HG03108 (cell line): ENCODE data around the gene ACAP1.
"Not testable (repeated sequence)": the region's sequence is repeated elsewhere in the genome, so short reads cannot be mapped to it uniquely, and the experiment has no call there.

Experiments
- ATAC-seq: cut with Tn5 transposase; IDR thresholded peaks from one replicate; pipeline ENCODE4 v1.9.1; 2021; ENCODE audit warnings: moderate library complexity; ENCODE audit not compliant: unreplicated experiment

ACAP1 gene

DNA sequence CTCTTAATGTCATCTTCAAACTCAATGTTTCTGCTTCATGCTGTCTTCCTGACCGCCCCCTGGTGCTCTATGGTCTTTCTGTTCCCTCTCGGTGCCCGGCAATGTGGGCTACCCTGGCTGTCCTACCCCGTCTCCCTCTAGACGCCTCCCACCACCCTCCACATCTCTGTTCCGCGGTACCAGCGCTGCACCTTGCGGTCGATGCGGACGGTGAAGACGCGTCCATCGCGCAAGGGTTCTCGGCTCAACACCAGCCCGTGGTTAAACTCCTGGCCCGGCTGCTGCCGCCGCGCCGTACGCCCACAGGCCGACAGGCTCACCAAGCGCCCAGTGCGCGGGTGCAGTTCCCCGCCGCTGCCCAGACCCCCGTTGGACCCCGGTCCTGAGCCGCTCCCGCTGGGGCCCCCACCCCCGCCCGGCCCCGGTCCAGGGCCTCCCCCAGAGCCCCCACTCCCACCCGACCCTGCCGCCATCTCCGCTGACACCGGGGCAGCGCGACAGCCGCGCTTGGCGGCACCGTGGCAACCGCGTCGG lies 7.4 kb upstream of the ACAP1 start, which contains the start of gene NEURL4:
Gene NEURL4, minus strand, starts transcription at position 496 of the 534 bp plus-strand sequence. Its CDS starts 23 bp downstream, at position 473.
- peak; percentile 1 for ATAC-seq

DNA sequence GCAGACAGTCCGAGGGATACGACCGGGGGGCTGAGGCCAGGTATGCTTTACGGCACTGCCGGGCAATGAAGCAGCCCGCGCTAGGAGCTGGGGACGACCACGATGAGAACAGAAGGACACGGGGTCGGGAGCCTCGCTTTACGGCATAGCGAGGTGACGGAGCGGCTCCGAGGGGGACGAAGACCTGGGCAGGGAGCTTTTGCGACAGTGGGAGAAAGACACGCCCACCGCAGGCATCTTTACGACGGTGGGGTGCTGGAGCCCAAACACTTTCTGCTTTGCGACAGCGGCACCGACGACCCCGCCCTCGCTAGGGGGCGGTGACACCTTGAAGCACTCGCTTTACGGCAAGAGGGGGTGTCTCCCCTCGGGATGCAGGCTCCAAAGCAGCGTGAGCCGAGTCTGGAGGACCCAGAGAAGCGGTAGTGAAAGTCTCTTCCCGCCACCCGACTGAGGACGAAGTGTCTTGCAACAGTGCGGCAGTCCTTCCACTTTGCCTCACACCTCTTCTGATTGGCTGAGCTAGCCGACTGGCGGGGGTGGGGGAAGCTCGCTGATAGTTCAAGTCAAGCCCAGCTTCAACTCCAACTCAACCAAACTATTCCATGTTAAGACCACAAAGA lies 6.8 kb upstream of the ACAP1 start:
- peak; percentile 55 for ATAC-seq

DNA sequence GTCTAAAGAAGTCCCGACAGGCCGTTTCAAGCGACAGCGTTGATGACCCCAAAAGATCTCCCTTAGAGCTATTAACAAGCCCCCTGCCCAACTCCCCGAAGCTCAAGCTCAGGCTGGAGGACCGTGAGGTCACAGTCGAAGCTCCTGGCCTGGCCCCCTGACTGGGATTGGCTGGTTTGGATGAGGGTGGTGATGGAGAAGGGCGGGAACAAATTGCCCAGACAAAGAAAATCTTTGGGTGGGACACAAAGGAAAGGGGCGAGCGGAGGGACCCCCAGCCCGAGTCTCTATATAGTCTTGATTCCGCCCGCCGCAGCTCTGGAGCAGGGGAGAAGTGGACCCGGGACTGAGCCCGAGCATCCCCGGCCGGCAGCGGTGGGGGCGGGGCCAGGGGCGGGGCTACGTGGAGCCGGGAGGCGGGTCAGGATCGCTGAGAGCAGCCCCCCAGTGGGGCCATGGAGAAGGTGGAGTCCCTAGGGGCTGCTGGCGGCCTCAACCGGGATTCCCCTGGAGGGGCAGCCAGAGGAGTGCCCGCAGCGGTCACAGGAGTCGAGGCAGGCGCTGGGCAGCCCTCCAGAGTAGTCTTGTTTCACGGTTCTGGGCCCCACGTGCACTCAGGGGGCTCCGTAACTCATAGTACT lies 6.2 kb upstream of the ACAP1 start:
- ATAC-seq, result peak; percentile 36

DNA sequence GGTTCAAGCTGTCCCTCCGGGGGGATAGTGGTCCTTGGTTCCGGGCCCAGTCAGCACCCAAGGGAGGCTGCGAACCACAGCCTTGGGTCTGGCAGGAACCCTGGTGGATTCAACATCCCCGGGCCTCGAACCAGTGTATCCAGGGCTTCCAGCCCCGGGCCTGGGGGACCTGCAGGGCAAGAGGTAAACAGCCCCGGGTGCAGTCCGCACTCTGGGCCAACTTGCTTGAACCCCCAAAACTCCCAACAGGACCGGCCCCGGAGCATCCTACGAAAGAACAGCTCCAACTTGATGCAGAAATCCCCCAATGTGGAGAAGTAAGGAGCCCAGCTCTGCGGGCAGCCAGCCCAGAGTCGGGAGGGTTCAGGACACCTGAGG lies 5.7 kb upstream of the ACAP1 start:
- ATAC-seq, result no peak

DNA sequence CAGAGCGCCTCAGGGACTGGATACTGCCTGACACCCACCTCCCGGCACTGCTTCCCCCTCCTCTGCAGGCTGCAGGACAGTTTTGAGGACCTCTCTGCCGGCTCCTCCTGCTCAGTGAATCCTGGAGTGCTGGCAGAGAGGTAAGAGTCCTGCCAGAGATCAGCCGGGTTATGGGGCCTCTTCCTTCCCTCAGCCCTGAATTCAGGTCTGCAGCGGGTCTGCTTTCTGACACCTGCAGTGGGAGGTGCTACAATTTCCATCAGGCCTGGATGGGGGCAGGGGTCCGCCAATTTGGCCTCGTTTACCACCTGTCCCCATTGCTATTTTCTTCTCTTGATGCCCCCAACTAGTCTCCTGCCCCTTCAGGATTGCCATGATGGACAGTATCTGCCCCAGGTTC lies 4.2 kb upstream of the ACAP1 start:
- no peak for ATAC-seq

DNA sequence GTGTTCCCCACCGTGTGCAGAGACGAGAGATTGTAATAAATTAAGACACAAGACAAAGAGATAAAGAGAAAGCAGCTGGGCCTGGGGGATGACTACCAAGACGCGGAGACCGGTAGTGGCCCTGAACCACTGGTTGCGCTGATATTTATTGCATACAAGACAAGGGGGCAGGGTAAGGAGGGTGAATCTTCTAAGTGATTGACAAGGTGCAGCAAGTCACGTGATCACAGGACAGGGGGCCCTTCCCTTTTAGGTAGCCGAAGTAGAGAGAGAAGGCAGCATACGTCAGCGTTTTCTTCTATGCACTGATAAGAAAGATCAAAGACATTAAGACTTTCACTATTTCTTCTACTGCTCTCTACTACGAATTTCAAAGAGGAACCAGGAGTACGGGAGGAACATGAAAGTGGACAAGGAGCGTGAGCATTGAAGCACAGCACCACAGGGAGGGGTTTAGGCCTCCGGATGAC lies 3.7 kb upstream of the ACAP1 start:
- ATAC-seq, result not testable (repeated sequence)

DNA sequence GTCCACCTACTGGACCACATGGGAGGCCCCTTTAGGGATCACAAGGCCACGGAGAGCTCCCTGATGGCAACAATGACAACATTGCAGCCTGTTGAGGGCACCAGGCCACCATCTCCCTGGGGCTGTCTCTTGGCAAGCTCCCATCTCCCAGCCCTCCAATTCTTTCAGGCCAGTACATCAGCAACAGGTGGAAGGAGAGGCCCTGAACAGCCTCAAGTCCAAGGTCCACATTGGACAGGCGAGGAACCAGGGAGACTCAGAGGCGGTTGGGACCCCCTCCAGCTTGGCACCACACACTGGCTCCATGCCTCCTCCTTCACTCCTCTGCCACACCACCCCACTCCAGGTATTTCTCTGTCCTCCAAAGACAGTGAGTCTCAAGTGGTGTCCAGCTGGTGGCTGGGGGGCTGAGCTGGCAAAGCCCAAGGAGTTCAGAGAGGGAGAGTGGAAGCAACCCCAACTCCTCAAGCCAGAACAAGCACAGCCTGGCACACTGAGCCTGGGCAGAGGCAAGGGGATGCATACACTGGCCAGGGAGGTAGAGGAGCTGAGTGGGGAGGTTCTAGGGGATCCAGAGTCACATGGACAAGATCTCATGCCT lies 1.3 kb upstream of the ACAP1 start:
- no peak for ATAC-seq

DNA sequence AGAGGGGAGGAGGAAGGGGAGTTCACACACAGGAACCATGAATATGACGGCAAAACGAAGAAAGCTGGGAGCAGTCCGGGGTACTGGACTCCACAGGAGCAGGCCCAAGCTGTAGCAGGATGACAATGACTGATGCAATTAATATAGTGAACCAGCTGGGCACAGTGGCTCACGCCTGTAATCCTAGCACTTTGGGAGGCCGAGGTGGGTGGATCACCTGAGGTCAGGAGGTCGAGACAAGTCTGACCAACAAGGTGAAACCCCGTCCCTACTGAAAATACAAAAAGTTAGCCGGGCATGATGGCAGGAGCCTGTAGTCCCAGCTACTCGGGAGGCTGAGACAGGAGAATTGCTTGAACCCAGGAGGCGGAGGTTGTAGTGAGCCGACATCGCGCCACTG lies 564 bp upstream of the ACAP1 start:
- ATAC-seq, result not testable (repeated sequence)

DNA sequence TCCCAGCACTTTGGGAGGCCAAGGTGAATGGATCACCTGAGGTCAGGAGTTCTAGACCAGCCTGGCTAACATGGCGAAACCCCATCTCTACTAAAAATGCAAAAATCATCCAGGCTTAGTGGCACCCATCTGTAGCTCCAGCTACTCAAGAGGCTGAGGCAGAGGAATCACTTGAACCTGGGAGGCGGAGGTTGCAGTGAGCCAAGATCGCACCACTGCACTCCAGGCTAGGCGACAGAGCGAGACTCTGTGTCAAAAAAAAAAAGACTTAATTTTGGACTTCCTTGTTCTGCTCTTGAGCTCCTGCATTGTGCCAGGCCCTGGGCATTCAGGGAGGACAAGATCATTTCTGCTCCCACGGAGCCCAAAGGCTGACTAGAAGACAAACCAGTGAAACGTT lies 1.3 kb downstream of the ACAP1 start:
- ATAC-seq, result not testable (repeated sequence)

DNA sequence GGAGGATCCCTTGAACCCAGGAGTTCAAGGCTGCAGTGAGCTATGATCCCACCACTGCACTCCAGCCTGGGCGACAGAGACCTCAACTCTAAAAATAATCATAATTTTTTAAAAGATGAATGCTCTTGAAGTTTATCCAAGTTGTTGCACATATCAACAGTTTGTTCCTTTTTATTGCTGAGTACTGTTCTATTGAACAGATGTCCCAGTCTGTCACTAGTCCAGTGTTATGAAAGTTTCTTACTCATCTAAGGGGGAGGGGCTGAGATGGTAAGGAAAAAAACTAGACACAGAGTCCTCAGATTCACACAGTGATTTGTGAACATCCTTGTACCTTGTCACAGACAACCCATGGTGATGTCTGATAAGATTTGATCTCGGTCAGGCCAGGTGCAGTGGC lies 3.9 kb downstream of the ACAP1 start:
- no peak for ATAC-seq

DNA sequence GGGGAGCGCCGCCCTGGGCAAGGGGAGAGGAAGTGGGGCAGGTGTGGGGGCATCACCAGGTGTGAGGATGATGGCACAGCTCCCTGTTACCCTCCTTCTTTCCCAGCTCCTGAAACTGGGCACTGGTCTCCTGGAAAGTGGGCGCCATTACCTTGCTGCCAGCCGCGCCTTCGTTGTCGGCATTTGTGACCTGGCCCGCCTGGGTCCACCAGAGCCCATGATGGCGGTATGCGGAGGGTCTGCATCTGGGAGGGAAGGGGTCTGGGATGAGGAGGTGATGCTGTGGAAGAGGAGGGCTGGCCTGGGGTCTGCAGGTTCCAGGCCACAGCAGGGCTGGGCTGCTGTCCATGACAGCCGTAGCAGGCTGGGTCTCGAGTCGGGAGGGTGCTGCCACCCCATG lies 5.5 kb downstream of the ACAP1 start:
- ATAC-seq, result no peak

DNA sequence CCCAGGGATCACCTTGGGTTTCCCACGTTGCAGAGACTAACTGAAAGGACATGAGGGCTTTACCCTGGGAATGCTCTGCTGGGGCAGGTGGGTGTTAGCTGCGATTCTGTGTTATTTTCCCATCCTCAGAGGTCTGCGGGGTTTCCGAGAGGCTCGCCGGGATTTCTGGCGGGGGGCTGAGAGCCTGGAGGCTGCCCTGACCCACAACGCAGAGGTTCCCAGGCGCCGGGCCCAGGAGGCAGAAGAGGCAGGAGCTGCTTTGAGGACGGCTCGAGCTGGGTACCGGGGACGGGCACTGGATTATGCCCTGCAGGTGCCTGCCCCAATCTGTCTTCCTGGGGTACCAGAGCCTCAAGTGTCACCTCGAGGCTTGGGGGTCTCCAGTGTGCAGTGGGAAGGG lies 6.9 kb downstream of the ACAP1 start:
- ATAC-seq, result no peak

DNA sequence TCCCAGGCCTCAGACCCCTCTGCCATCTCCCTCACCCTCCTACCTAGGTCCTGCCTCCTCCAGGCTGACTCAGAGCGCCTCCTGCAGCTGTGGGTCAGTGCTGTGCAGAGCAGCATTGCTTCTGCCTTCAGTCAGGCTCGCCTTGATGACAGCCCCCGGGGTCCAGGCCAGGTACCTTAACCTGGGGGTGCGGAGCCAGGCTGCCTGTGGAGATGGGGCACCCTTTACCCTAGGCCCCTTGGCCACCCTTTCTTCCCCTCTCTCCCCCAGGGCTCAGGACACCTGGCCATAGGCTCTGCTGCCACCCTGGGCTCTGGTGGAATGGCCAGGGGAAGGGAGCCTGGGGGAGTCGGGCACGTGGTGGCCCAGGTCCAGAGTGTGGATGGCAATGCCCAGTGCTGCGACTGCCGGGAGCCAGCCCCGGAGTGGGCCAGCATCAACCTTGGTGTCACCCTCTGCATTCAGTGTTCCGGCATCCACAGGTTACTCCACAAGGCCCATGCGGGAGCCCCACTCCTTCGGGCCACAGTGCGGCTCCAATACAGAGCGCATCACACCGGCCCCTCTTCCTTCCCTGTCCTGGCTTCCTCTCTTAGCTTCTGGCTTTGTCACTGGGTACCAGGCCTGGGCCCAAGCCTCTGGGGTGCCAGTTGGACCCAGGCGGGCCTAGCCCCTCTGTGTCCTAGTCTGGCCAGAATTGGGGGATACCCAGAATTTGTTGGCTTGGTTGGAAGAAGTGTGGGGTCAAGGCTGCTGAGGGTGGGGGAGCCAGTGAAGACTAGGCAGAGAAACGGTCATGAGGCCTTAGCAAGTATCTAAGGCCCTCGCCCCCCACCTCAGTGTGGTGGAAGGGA lies 10.7 kb downstream of the ACAP1 start:
- no peak for ATAC-seq

DNA sequence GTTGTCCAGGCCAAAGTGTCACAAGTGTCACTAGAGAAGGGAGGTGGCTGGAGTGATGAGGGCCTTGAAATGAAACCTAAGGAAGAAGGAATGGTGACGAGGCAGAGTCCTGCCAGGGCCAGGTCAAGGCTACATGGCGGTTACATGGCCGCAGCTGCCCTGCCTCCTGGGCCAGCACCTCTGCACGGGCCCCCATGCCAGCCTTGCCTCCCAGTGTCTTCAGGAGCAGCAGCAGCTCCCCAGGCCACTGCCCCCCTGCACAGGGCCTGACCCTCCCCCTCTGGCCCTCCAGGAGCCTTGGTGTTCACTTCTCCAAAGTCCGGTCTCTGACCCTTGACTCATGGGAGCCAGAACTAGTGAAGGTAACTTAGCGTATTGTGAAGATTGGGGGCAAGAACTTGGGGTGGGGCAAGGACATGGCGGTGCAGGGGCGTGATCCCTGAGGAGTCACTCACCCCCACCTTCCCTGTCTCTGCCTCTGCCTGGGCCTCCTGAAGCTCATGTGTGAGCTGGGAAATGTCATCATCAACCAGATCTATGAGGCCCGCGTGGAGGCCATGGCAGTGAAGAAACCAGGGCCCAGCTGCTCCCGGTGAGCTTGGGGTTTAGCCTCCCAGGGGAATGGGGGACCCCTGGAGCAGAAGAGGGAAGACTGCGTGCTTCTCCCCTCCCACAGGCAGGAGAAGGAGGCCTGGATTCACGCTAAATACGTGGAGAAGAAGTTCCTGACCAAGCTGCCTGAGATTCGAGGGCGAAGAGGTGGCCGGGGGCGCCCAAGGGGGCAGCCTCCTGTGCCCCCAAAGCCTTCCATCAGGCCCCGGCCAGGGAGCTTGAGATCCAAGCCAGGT lies 11.5 kb downstream of the ACAP1 start:
- no peak for ATAC-seq

DNA sequence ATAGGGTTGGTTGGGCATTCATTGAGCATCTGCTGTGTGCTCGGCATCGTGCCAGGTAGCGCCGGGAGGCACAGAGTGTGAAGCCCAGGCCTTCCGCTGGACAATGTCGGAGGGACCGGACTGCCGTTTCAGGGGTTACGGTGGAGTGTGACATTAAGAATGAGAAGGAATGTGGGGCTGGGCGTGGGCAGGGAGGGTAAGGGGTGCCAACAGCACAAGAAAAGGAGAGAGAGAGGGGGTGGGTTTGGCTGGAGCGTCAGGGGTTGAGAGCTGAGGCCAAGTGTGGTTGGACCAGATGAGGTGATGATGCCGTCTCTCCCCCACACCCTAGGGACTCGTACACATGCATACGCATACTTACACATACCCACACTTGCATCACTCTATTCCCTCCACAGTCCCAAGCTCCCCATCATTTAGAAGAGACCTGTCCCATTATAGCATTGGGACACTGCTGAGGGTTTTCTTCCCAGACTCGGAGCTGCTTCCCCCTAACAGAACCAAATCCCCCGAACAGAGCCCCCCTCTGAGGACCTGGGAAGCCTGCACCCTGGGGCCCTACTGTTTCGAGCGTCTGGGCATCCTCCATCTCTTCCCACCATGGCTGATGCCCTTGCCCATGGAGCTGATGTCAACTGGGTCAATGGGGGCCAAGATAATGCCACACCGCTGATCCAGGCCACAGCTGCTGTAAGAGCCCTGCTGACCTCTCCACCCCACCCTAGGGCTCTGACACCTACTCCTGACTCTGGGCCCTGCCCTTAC lies 12.3 kb downstream of the ACAP1 start:
- ATAC-seq, result no peak

DNA sequence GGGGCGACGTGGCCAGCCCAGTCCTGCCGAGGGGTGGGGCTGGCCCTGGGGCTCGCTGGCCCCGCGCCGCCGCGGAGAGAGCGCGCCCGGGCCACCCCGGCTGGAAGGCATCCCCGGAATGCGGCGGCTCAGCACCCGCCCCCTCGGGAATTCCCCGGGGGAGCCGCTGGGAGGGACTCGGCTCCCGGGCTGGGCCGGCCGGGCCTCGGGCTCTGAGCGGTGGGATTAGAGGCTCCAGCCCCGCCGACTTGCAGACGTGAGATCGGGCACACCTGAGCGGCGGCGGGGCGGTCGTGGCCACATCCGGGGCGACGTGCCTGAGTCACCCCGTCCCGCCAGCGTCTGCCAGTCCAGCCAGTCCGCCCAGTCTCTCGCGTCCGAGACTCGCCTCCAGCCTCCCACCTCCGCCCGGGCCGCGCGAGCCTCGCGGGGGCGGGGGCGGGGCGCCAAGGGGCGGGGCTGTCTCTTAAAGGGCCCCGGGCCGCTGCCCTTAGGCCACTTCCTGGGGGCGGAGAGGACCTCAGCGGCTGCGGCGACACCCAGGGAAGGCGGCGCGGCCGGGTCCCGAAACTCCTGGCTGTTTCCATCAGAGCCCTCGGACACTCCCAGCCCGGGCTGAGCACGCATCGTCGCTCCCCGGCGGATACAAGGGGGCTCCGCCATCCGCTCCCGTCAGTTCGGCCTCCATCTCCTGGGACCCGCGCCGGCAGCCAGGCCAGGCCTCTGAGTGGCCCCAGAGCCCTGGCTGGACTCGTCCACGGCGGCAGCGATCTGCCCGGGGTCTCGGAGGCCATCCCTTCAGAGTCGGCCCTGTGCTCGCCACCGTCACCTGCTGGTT lies 15.6 kb downstream of the ACAP1 start, which contains the start of gene KCTD11:
Gene KCTD11, plus strand, starts transcription at position 498 of the 838 bp plus-strand sequence.
- peak; percentile 73 for ATAC-seq

DNA sequence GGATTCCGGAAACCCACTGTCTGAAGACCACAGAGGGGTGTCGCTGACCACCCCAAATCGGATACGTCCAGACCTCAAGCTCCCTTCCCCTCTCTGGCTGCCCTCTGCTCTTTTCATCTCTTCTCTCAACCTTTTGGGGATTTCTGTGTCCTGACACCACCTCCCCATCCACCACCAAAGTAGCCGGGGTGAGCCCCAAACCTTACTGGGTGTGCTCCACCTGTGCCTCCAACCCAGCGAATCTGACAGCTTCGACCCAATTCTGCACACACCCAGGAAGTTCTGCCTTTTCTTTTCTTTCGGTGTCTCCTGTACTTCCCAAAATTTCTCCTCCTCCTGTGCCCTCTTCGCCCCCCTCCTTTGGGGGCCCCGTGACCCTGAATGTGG lies 16.2 kb downstream of the ACAP1 start:
- no peak for ATAC-seq

DNA sequence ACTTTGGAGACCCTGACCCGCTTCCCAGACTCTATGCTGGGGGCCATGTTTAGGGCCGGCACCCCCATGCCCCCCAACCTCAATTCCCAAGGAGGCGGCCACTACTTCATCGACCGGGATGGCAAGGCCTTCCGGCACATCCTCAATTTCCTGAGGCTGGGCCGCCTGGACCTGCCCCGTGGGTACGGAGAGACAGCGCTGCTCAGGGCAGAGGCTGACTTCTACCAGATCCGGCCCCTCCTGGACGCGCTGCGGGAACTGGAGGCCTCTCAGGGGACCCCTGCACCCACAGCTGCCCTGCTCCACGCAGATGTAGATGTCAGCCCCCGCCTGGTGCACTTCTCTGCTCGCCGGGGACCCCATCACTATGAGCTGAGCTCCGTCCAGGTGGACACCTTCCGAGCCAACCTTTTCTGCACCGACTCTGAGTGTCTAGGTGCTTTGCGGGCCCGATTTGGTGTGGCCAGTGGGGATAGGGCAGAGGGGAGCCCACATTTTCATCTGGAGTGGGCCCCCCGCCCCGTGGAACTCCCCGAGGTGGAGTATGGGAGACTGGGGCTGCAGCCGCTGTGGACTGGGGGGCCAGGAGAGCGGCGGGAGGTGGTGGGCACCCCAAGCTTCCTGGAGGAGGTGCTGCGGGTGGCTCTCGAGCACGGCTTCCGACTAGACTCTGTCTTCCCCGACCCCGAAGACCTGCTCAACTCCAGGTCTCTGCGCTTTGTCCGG lies 16.7 kb downstream of the ACAP1 start:
- no peak for ATAC-seq
